Measurements from ENCODE around the gene RIMBP2.

The RIMBP2 gene

DNA sequence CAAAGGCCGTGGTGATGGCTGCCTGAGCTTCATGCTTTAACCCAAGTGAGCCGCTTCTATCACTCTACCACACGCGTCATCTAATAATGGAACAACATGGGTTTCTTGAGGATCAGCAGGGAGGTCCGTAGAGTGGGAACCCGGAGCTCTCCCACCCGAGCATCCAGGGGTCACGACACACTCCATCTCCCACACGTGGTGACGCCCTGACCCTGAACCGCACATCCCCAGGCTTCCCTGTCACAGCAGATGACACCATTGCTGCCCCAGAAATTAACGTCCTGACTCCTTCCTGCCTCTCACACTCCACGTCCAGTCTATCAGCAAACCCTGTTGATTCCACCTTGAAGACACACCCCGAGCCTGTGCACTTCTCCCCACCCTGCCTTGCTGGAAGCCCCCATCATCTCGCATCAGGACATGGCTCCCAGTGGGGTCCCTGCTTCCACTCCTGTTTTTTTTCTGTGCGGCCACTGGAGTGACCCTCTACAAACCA, 215.2 kb downstream of the RIMBP2 start:
- H4K20me1 ChIP-seq (ENCODE audit: insufficient read depth, low read length) = no peaks in the 10 kb centered on the region
- H3K9ac ChIP-seq (ENCODE audit: low read length) = no peak overlapping the region
- no peak overlapping the region for H3K4me3 ChIP-seq (ENCODE audit: low read length)
- no peaks in the 10 kb centered on the region for H3K27me3 ChIP-seq (ENCODE audit: low read depth, low read length)
- H3K4me2 ChIP-seq (ENCODE audit: low read length) = no peak overlapping the region
- TF ChIP-seq, protein P1, sequence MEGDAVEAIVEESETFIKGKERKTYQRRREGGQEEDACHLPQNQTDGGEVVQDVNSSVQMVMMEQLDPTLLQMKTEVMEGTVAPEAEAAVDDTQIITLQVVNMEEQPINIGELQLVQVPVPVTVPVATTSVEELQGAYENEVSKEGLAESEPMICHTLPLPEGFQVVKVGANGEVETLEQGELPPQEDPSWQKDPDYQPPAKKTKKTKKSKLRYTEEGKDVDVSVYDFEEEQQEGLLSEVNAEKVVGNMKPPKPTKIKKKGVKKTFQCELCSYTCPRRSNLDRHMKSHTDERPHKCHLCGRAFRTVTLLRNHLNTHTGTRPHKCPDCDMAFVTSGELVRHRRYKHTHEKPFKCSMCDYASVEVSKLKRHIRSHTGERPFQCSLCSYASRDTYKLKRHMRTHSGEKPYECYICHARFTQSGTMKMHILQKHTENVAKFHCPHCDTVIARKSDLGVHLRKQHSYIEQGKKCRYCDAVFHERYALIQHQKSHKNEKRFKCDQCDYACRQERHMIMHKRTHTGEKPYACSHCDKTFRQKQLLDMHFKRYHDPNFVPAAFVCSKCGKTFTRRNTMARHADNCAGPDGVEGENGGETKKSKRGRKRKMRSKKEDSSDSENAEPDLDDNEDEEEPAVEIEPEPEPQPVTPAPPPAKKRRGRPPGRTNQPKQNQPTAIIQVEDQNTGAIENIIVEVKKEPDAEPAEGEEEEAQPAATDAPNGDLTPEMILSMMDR (IDR thresholded peaks at IDR 0.05; ENCODE audit: low read depth, low read length) = no peak
- TF ChIP-seq EZH2phosphoT487 (IDR thresholded peaks at IDR 0.05; ENCODE audit: low read depth) = no peak
- no peak overlapping the region for H3K27ac ChIP-seq (ENCODE audit: low read length)
- no peaks in the 10 kb centered on the region for H3K36me3 ChIP-seq (replicated peaks; ENCODE audit: low read depth, low read length)
- H2AFZ ChIP-seq (ENCODE audit: low read depth, low read length) = no peak overlapping the region
- no peaks in the 10 kb centered on the region for H3K4me1 ChIP-seq (ENCODE audit: low read length)
- H3K9me3 ChIP-seq (ENCODE audit: insufficient read depth, low read length) = no peaks in the 10 kb centered on the region
- no peaks in the 10 kb centered on the region for H3K79me2 ChIP-seq (ENCODE audit: low read length)

DNA sequence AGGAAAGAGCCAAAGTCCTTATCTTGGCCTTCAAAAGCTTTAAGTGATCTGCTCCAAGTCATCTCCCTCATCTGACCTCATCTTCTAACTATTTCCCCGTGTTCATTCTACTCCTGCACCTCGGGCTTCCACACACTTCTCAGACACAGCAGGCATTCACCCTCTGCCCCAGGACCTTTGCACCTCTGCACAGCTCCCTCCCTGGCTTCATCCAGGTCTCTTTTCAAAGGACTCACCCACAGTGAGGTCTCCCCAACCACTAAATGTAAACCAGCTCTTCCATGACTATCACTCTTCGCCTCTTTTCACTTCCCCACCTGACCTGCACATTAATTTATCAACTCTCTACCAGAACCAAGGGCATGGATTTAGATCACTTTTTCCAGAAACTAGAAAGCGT, 216.6 kb downstream of the RIMBP2 start:
- Histone ChIP-seq H3K36me3 (replicated peaks; ENCODE audit: low read depth, low read length) (no peaks in the 10 kb centered on the region), H3K27me3 (ENCODE audit: low read depth, low read length) (no peaks in the 10 kb centered on the region), H3K4me1 (ENCODE audit: low read length) (no peaks in the 10 kb centered on the region), H3K9ac (ENCODE audit: low read length) (no peak overlapping the region), H3K27ac (ENCODE audit: low read length) (no peak overlapping the region), H4K20me1 (ENCODE audit: insufficient read depth, low read length) (no peaks in the 10 kb centered on the region), H3K79me2 (ENCODE audit: low read length) (no peaks in the 10 kb centered on the region), H2AFZ (ENCODE audit: low read depth, low read length) (no peak overlapping the region), H3K9me3 (ENCODE audit: insufficient read depth, low read length) (no peaks in the 10 kb centered on the region), H3K4me2 (ENCODE audit: low read length) (no peak overlapping the region), H3K4me3 (ENCODE audit: low read length) (no peak overlapping the region)
- no peak for TF ChIP-seq EZH2phosphoT487 (IDR thresholded peaks at IDR 0.05; ENCODE audit: low read depth)
- TF ChIP-seq, protein P1 (IDR thresholded peaks at IDR 0.05; ENCODE audit: low read depth, low read length) = no peak

DNA sequence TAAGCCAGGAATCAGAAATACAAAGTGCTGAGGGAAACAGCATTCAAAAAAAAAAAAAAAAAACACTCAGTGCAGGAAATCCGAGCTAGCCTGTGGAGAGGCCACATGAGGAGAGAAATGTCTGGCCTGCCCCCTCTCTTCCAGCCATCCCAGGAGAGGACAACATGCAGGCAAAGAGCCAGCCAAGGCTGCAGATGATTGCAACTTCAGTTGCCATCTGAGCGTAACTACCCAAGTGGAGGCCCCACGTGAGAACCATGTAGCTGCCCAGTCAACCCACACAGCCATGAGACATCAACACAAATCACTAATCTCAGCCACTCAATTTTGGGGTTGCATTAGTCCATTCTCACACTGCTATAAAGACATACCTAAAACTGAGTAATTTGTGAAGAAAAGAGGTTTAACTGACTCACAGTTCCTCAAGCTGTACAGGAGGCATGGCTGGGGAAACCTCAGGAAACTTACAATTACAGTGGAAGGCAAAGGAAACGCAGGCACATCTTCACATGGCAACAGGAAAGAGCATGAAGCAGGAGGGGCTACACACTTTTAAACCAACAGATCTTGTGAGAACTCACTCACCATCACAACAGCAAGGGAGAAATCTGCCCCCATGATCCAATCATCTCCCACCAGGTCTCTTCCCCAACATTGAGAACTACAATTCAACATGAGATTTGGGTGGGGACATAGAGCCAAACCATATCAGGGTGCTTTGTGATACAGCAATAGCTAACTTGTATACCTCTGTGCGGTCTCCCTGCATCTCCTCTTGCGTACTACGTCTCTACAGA, 217.3 kb downstream of the RIMBP2 start:
- Histone ChIP-seq H3K36me3 (replicated peaks; ENCODE audit: low read depth, low read length) (no peaks in the 10 kb centered on the region), H2AFZ (ENCODE audit: low read depth, low read length) (no peak overlapping the region), H3K4me3 (ENCODE audit: low read length) (no peak overlapping the region), H3K4me2 (ENCODE audit: low read length) (no peak overlapping the region), H3K27me3 (ENCODE audit: low read depth, low read length) (no peaks in the 10 kb centered on the region), H3K27ac (ENCODE audit: low read length) (no peak overlapping the region), H3K9me3 (ENCODE audit: insufficient read depth, low read length) (no peaks in the 10 kb centered on the region), H4K20me1 (ENCODE audit: insufficient read depth, low read length) (no peaks in the 10 kb centered on the region), H3K9ac (ENCODE audit: low read length) (no peak overlapping the region), H3K4me1 (ENCODE audit: low read length) (no peaks in the 10 kb centered on the region), H3K79me2 (ENCODE audit: low read length) (no peaks in the 10 kb centered on the region)
- TF ChIP-seq EZH2phosphoT487 (IDR thresholded peaks at IDR 0.05; ENCODE audit: low read depth) = no peak
- TF ChIP-seq, protein P1 (IDR thresholded peaks at IDR 0.05; ENCODE audit: low read depth, low read length) = no peak

DNA sequence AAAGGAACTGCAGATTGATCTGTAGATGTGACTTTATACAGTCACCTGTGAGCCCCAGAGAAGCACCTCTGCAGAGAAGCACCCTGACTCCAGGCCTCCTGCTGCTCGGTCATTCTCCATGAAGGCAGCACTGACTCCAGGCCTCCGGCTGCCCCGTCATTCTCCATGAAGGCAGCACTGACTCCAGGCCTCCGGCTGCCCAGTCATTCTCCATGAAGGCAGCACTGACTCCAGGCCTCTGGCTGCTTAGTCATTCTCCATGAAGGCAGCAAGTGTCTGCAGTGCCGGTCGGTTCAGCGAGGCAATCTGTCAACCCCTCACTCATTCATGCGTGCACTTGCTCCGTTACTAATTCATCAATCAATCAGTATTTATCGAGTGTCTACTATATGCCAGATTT, 218.1 kb downstream of the RIMBP2 start:
- Histone ChIP-seq H2AFZ (ENCODE audit: low read depth, low read length) (no peak overlapping the region), H3K4me2 (ENCODE audit: low read length) (no peak overlapping the region), H3K9ac (ENCODE audit: low read length) (no peak overlapping the region), H3K4me3 (ENCODE audit: low read length) (no peak overlapping the region), H3K27me3 (ENCODE audit: low read depth, low read length) (no peaks in the 10 kb centered on the region), H3K79me2 (ENCODE audit: low read length) (no peaks in the 10 kb centered on the region), H3K9me3 (ENCODE audit: insufficient read depth, low read length) (no peaks in the 10 kb centered on the region), H3K4me1 (ENCODE audit: low read length) (no peaks in the 10 kb centered on the region), H3K36me3 (replicated peaks; ENCODE audit: low read depth, low read length) (no peaks in the 10 kb centered on the region), H4K20me1 (ENCODE audit: insufficient read depth, low read length) (no peaks in the 10 kb centered on the region), H3K27ac (ENCODE audit: low read length) (no peak overlapping the region)
- no peak for TF ChIP-seq EZH2phosphoT487 (IDR thresholded peaks at IDR 0.05; ENCODE audit: low read depth)
- TF ChIP-seq, protein P1 (IDR thresholded peaks at IDR 0.05; ENCODE audit: low read depth, low read length) = no peak

Measured in OCI-LY3 (cell line).